ENCODE results near the gene SF1.

The SF1 gene

DNA sequence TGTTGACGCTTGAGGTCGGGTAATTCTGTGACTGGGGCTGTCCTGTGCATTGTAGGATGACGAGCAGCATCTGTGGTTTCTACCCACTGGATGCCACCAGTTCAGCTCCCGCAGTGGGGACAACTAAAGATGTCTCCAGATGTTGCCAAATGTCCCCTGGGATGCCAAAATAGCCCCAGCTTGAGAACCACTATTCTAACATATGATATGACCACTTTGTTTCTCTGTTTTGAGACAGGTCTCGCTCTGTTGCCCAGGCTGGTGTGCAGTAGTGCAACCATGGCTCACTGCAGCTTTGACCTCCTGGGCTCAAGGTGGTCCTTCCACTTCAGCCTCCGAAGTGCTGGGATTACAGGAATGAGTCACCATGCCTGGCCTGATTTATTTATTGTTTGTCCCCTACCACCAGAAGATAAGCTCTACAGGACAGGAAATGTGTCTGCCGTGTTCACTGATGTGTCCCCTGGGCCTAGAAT lies 36.4 kb upstream of the SF1 start:
- H2BK12ac ChIP-seq (ENCODE audit: low read length), result no peak overlapping the region
- no peak overlapping the region for H3K18ac ChIP-seq (ENCODE audit: low read length)
- no peak overlapping the region for H2AK5ac ChIP-seq (ENCODE audit: low read length)
- H3K36me3 ChIP-seq (ENCODE audit: control insufficient read depth in 1 of 2, insufficient read depth in 2 of 2, low read length in 2 of 2), result no peaks in the 10 kb centered on the region
- WGBS (ENCODE audit: extremely low coverage, insufficient coverage, insufficient read length), result no CpG with 5 or more reads among the region's 7 CpGs
- no peak overlapping the region for H3K4ac ChIP-seq (ENCODE audit: low read depth, low read length)
- H3K27ac ChIP-seq (ENCODE audit: low read depth, low read length), result no peak overlapping the region
- H3K27me3 ChIP-seq (ENCODE audit: insufficient read depth, low read length), result no peaks in the 10 kb centered on the region
- H3K79me1 ChIP-seq (ENCODE audit: low read length), result peaks cover 5% of the 10 kb centered on the region
- H2AFZ ChIP-seq (ENCODE audit: insufficient read depth, low read length, poor library complexity), result no peak overlapping the region
- DNase-seq, result no peak
- no peak overlapping the region for H3K4me3 ChIP-seq (ENCODE audit: low read depth, low read length)
- peaks cover 2% of the 10 kb centered on the region for H3K79me2 ChIP-seq (ENCODE audit: control insufficient read depth, insufficient read depth, low read length, poor library complexity)
- H4K12ac ChIP-seq (ENCODE audit: low read depth, low read length), result no peak overlapping the region
- H3K9me3 ChIP-seq (ENCODE audit: insufficient read depth, low read depth, low read length), result no peaks in the 10 kb centered on the region
- no peak overlapping the region for H3K4me2 ChIP-seq (ENCODE audit: low read length)
- H3K9ac ChIP-seq (ENCODE audit: low read length), result no peak overlapping the region
- no peaks in the 10 kb centered on the region for H3K4me1 ChIP-seq (ENCODE audit: control insufficient read depth in 1 of 2, insufficient read depth in 2 of 2, low read length in 2 of 2)
- no peak overlapping the region for H4K91ac ChIP-seq (ENCODE audit: low read depth, low read length)
- no peak overlapping the region for H3K23ac ChIP-seq (ENCODE audit: low read length)
- no peak overlapping the region for H2BK5ac ChIP-seq (ENCODE audit: low read depth, low read length, poor library complexity)
- H2BK120ac ChIP-seq (ENCODE audit: insufficient read depth, low read length, poor library complexity), result no peak overlapping the region
- H3K14ac ChIP-seq (ENCODE audit: low read length), result no peak overlapping the region
- no peak overlapping the region for H4K8ac ChIP-seq (ENCODE audit: low read depth, low read length)

DNA sequence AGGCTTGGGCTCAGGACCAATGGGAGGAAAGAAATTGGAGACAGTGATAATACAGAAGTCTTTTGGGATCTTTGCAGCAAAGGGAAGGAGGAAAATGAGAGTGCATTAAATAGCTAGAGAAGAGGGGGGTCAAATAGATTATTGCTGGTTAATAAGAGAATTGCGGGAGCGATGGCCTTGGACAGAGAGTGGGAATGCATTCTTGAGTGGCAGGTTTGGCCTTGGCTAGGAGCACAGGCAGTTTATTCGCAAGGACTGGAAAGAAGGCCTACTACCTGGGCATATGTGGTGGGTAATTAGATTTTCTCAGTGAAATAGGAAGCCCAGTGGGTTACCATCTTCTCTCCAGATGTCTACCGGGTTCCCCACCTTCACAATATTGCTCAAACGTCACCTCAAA lies 35.5 kb upstream of the SF1 start:
- Histone ChIP-seq H2BK12ac (ENCODE audit: low read length) (no peak overlapping the region), H4K12ac (ENCODE audit: low read depth, low read length) (no peak overlapping the region), H3K4me1 (ENCODE audit: control insufficient read depth in 1 of 2, insufficient read depth in 2 of 2, low read length in 2 of 2) (peaks cover 2 to 5% of the 10 kb centered on the region in 2 experiments), H3K27me3 (ENCODE audit: insufficient read depth, low read length) (no peaks in the 10 kb centered on the region), H3K9ac (ENCODE audit: low read length) (no peak overlapping the region), H3K79me1 (ENCODE audit: low read length) (peaks cover 5% of the 10 kb centered on the region), H3K4me3 (ENCODE audit: low read depth, low read length) (no peak overlapping the region), H3K9me3 (ENCODE audit: insufficient read depth, low read depth, low read length) (no peaks in the 10 kb centered on the region), H2AFZ (ENCODE audit: insufficient read depth, low read length, poor library complexity) (no peak overlapping the region), H3K23ac (ENCODE audit: low read length) (no peak overlapping the region), H2AK5ac (ENCODE audit: low read length) (no peak overlapping the region), H4K91ac (ENCODE audit: low read depth, low read length) (no peak overlapping the region), H3K36me3 (ENCODE audit: control insufficient read depth in 1 of 2, insufficient read depth in 2 of 2, low read length in 2 of 2) (no peaks in the 10 kb centered on the region), H2BK5ac (ENCODE audit: low read depth, low read length, poor library complexity) (no peak overlapping the region), H2BK120ac (ENCODE audit: insufficient read depth, low read length, poor library complexity) (no peak overlapping the region), H3K4ac (ENCODE audit: low read depth, low read length) (no peak overlapping the region), H3K79me2 (ENCODE audit: control insufficient read depth, insufficient read depth, low read length, poor library complexity) (peaks cover 3% of the 10 kb centered on the region), H3K18ac (ENCODE audit: low read length) (no peak overlapping the region), H3K4me2 (ENCODE audit: low read length) (no peak overlapping the region), H3K27ac (ENCODE audit: low read depth, low read length) (no peak overlapping the region), H3K14ac (ENCODE audit: low read length) (no peak overlapping the region), H4K8ac (ENCODE audit: low read depth, low read length) (no peak overlapping the region)
- no peak for DNase-seq
- WGBS (ENCODE audit: extremely low coverage, insufficient coverage, insufficient read length), result no CpG with 5 or more reads among the region's 5 CpGs

DNA sequence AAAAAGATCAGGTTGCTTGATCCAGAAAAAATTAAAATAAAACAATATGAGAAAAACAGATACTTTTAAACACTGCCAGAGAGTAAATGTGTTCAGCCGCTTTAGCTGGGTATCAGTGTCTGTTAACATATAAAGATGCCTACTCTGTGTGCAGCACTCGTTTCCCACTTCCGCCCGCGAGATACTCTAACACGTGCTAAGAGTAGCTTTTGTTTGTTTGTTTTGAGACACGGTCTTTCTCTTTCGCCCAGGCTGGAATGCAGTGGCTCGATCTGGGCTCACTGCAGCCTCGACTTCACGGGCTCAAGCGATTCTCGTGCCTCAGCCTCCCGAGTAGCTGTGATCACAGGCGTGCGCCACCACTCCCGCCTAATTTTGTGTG lies 32.5 kb upstream of the SF1 start:
- H3K79me1 ChIP-seq (ENCODE audit: low read length), result peaks cover 5% of the 10 kb centered on the region
- no peaks in the 10 kb centered on the region for H3K9me3 ChIP-seq (ENCODE audit: insufficient read depth, low read depth, low read length)
- no peak overlapping the region for H2AK5ac ChIP-seq (ENCODE audit: low read length)
- H4K12ac ChIP-seq (ENCODE audit: low read depth, low read length), result peak overlapping the region; percentile 81
- H2AFZ ChIP-seq (ENCODE audit: insufficient read depth, low read length, poor library complexity), result peak overlapping the region; percentile 80
- no peaks in the 10 kb centered on the region for H3K27me3 ChIP-seq (ENCODE audit: insufficient read depth, low read length)
- H3K79me2 ChIP-seq (ENCODE audit: control insufficient read depth, insufficient read depth, low read length, poor library complexity), result peaks cover 3% of the 10 kb centered on the region
- no peak overlapping the region for H3K4me3 ChIP-seq (ENCODE audit: low read depth, low read length)
- no peak overlapping the region for H2BK5ac ChIP-seq (ENCODE audit: low read depth, low read length, poor library complexity)
- no peak overlapping the region for H3K14ac ChIP-seq (ENCODE audit: low read length)
- H2BK120ac ChIP-seq (ENCODE audit: insufficient read depth, low read length, poor library complexity), result no peak overlapping the region
- no peak overlapping the region for H3K18ac ChIP-seq (ENCODE audit: low read length)
- peak overlapping the region; percentile 63 for H3K4me2 ChIP-seq (ENCODE audit: low read length)
- H3K9ac ChIP-seq (ENCODE audit: low read length), result no peak overlapping the region
- no peak overlapping the region for H4K91ac ChIP-seq (ENCODE audit: low read depth, low read length)
- H2BK12ac ChIP-seq (ENCODE audit: low read length), result no peak overlapping the region
- no peak overlapping the region for H3K27ac ChIP-seq (ENCODE audit: low read depth, low read length)
- peaks cover 2 to 5% of the 10 kb centered on the region in 2 experiments for H3K4me1 ChIP-seq (ENCODE audit: control insufficient read depth in 1 of 2, insufficient read depth in 2 of 2, low read length in 2 of 2)
- no peak overlapping the region for H3K4ac ChIP-seq (ENCODE audit: low read depth, low read length)
- DNase-seq, result peak; percentile 72
- WGBS (ENCODE audit: extremely low coverage, insufficient coverage, insufficient read length), result no CpG with 5 or more reads among the region's 17 CpGs
- H3K36me3 ChIP-seq (ENCODE audit: control insufficient read depth in 1 of 2, insufficient read depth in 2 of 2, low read length in 2 of 2), result peaks cover 21 to 22% of the 10 kb centered on the region in 2 experiments
- H3K23ac ChIP-seq (ENCODE audit: low read length), result no peak overlapping the region
- H4K8ac ChIP-seq (ENCODE audit: low read depth, low read length), result peak overlapping the region; percentile 52

DNA sequence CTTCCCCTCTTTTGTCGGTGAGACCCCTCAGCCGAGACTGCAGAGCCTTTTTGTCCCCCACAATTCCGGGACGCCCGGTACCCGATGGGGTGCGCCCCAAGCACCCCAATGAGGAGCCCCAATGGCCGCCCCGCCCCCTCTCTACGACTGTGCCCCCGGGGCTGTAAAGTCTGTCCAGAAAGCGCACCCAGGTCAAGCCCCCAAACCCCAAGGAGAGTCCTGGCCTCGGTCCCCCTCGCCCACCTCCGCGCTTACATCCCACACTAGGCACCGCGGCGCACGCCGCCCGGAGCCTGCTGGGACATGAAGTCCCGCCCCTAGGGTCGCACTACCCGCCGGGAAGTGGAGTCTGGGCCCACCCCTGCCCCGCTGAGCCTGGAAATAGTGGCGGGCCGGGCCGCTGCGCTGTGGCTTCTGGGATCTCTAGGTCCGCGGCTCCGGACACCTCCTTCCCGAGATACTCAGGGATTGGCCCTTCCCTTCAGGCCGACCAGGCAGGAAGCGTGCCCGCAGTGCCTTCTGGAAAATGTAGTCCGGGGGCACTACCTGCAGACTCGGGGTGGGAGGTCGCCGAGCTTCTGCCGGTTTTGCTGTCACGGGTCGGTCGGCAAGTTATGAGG lies 32.0 kb upstream of the SF1 start, which contains the start of gene MEN1:
TSS of gene MEN1 (minus strand) at position 281 of the 620 bp plus-strand sequence. CDS start 442 bp downstream, outside the sequence.
- Histone ChIP-seq H3K79me1 (ENCODE audit: low read length) (peaks cover 5% of the 10 kb centered on the region), H3K14ac (ENCODE audit: low read length) (peak within 1 kb of the TSS; percentile 36), H2BK12ac (ENCODE audit: low read length) (no peak within 1 kb of the TSS), H3K18ac (ENCODE audit: low read length) (peak within 1 kb of the TSS; percentile 49), H3K4ac (ENCODE audit: low read depth, low read length) (peak within 1 kb of the TSS; percentile 12), H3K27ac (ENCODE audit: low read depth, low read length) (peak within 1 kb of the TSS; percentile 36), H2BK120ac (ENCODE audit: insufficient read depth, low read length, poor library complexity) (no peak within 1 kb of the TSS), H2AK5ac (ENCODE audit: low read length) (peak within 1 kb of the TSS; percentile 27), H3K9me3 (ENCODE audit: insufficient read depth, low read depth, low read length) (no peaks in the 10 kb centered on the region), H3K4me2 (ENCODE audit: low read length) (peak within 1 kb of the TSS; percentile 91), H4K12ac (ENCODE audit: low read depth, low read length) (peak within 1 kb of the TSS; percentile 81), H3K9ac (ENCODE audit: low read length) (peak within 1 kb of the TSS; percentile 94), H2AFZ (ENCODE audit: insufficient read depth, low read length, poor library complexity) (peak within 1 kb of the TSS; percentile 80), H3K4me1 (ENCODE audit: control insufficient read depth in 1 of 2, insufficient read depth in 2 of 2, low read length in 2 of 2) (peaks cover 2 to 5% of the 10 kb centered on the region in 2 experiments), H3K36me3 (ENCODE audit: control insufficient read depth in 1 of 2, insufficient read depth in 2 of 2, low read length in 2 of 2) (peaks cover 25 to 27% of the 10 kb centered on the region in 2 experiments), H2BK5ac (ENCODE audit: low read depth, low read length, poor library complexity) (no peak within 1 kb of the TSS), H3K23ac (ENCODE audit: low read length) (no peak within 1 kb of the TSS), H3K27me3 (ENCODE audit: insufficient read depth, low read length) (no peaks in the 10 kb centered on the region), H4K91ac (ENCODE audit: low read depth, low read length) (peak within 1 kb of the TSS; percentile 41), H3K4me3 (ENCODE audit: low read depth, low read length) (peak within 1 kb of the TSS; percentile 87), H4K8ac (ENCODE audit: low read depth, low read length) (peak within 1 kb of the TSS; percentile 56), H3K79me2 (ENCODE audit: control insufficient read depth, insufficient read depth, low read length, poor library complexity) (peaks cover 3% of the 10 kb centered on the region)
- peak; percentile 98 for DNase-seq
- WGBS (ENCODE audit: extremely low coverage, insufficient coverage, insufficient read length), result no CpG with 5 or more reads among the region's 46 CpGs

Measured in trophoblast cell (in vitro differentiated cells and primary cell).